WERI-Rb-1 (cell line): ENCODE data around the gene CASTOR1.

ENCODE experiments used
- DNase-seq: peaks from one replicate; pipeline ENCODE4 v3.0.0-alpha.2; 2020
- H3K27ac ChIP-seq: fragments of 250-450 bp; sonication (Bioruptor Pico); 2 replicates; pipeline ENCODE4 v1.5.1; 2020; ENCODE audit warnings: mild to moderate bottlenecking, moderate library complexity
- H3K27me3 ChIP-seq: fragments of 250-450 bp; sonication (Bioruptor Pico); 2 replicates; pipeline ENCODE4 v1.5.1; 2021; ENCODE audit warnings: mild to moderate bottlenecking, low read depth, moderate library complexity; ENCODE audit not compliant: insufficient read depth, severe bottlenecking
- H3K36me3 ChIP-seq: fragments of 250-450 bp; sonication (Bioruptor Pico); 2 replicates; pipeline ENCODE4 v1.5.1; 2020; ENCODE audit warnings: mild to moderate bottlenecking, moderate library complexity
- H3K4me3 ChIP-seq: 2 replicates; pipeline ENCODE4 v1.5.1; 2011; ENCODE audit warnings: low read depth, mild to moderate bottlenecking, control low read depth, low read length
- H3K9me3 ChIP-seq: fragments of 250-450 bp; sonication (Bioruptor Pico); 2 replicates; pipeline ENCODE4 v1.5.1; 2021; ENCODE audit warnings: mild to moderate bottlenecking, moderate library complexity; ENCODE audit not compliant: severe bottlenecking
- CTCF ChIP-seq: IDR thresholded peaks from 2 replicates; pipeline ENCODE4 v1.5.1; 2011; ENCODE audit warnings: low read depth, mild to moderate bottlenecking, control low read depth, inconsistent platforms, low read length

Gene CASTOR1

GRCh38 chr22:30334646-30335045 lies 45.3 kb upstream of the CASTOR1 start:
- no peak for TF ChIP-seq CTCF
- Histone ChIP-seq H3K27ac (no peak overlapping the region), H3K9me3 (no peaks in the 10 kb centered on the region), H3K4me3 (no peak overlapping the region), H3K27me3 (no peaks in the 10 kb centered on the region), H3K36me3 (peaks cover 77% of the 10 kb centered on the region)
- no peak for DNase-seq

GRCh38 chr22:30333707-30334087 lies 44.4 kb upstream of the CASTOR1 start:
- Histone ChIP-seq H3K27me3 (no peaks in the 10 kb centered on the region), H3K4me3 (no peak overlapping the region), H3K27ac (no peak overlapping the region), H3K36me3 (peaks cover 68% of the 10 kb centered on the region), H3K9me3 (no peaks in the 10 kb centered on the region)
- no peak for TF ChIP-seq CTCF
- no peak for DNase-seq

GRCh38 chr22:30332994-30333706 lies 43.8 kb upstream of the CASTOR1 start:
- DNase-seq = no peak
- no peak overlapping the region for H3K27ac ChIP-seq
- H3K9me3 ChIP-seq = no peaks in the 10 kb centered on the region
- no peaks in the 10 kb centered on the region for H3K27me3 ChIP-seq
- peaks cover 64% of the 10 kb centered on the region for H3K36me3 ChIP-seq
- no peak for TF ChIP-seq CTCF
- H3K4me3 ChIP-seq = no peak overlapping the region

- no peak for TF ChIP-seq CTCF
- Histone ChIP-seq H3K9me3 (no peaks in the 10 kb centered on the region), H3K27ac (no peak overlapping the region), H3K36me3 (peaks cover 58% of the 10 kb centered on the region), H3K27me3 (no peaks in the 10 kb centered on the region), H3K4me3 (no peak overlapping the region)
- no peak for DNase-seq
These were observed 43.2 kb upstream of the CASTOR1 start for GRCh38 chr22:30332551-30332950.

- Histone ChIP-seq H3K4me3 (no peak overlapping the region), H3K9me3 (no peaks in the 10 kb centered on the region), H3K27ac (no peak overlapping the region), H3K36me3 (peaks cover 19% of the 10 kb centered on the region), H3K27me3 (no peaks in the 10 kb centered on the region)
- no peak for TF ChIP-seq CTCF
- no peak for DNase-seq
These were observed 39.3 kb upstream of the CASTOR1 start for GRCh38 chr22:30328466-30329049.
